Caco-2 (cell line): ENCODE measurements around the gene TRANK1. TPM values are rescaled to one million over a fixed set of nuclear protein-coding genes. Genes with fewer than 3 reads are reported as not detected.

Experiments
- BruUV-seq: library from RNA; stranded (reverse); fragments of 400-500 nt; replicated peaks from 2 replicates; lab custom pipeline; 2021; lab: Mats Ljungman, UMichigan
- CTCF ChIA-PET: fragments of 300-600 bp; sonication (Branson Sonifier 250); formaldehyde crosslinking; loops from one replicate; lab custom pipeline; 2022; ENCODE audit warnings: antibody characterized with exemption; lab: Charles Lee
- POLR2A ChIA-PET: fragments of 300-600 bp; sonication (Branson Sonifier 250); formaldehyde crosslinking; loops from one replicate; lab custom pipeline; 2022; ENCODE audit warnings: antibody characterized with exemption; lab: Charles Lee
- DNase-seq, 2 experiments: peaks; one replicate each; pipeline versions ENCODE4 v3.0.0 to v3.0.0-alpha.2; 2020 to 2022
- H3K27me3 ChIP-seq: replicated peaks from 2 replicates; pipeline ENCODE4 v1.6.0; 2011; ENCODE audit warnings: low read length; ENCODE audit not compliant: control insufficient read depth, insufficient read depth
- H3K36me3 ChIP-seq: 2 replicates; pipeline ENCODE4 v1.5.1; 2011; ENCODE audit warnings: low read length; ENCODE audit not compliant: control insufficient read depth, insufficient read depth
- H3K4me1 ChIP-seq: fragments of 250-450 bp; sonication (Bioruptor Pico); 2 replicates; pipeline ENCODE4 v1.5.1; 2020; ENCODE audit warnings: mild to moderate bottlenecking
- H3K4me3 ChIP-seq: 2 replicates; pipeline ENCODE4 v1.5.1; 2011; ENCODE audit warnings: low read depth, mild to moderate bottlenecking, control low read depth, low read length
- H3K9me3 ChIP-seq: fragments of 250-450 bp; sonication (Bioruptor Pico); 2 replicates; pipeline ENCODE4 v1.5.1; 2020; ENCODE audit warnings: mild to moderate bottlenecking, moderate library complexity
- H3K27ac Mint-ChIP-seq: one replicate; pipeline ENCODE4 v1.8.0; 2022; ENCODE audit warnings: mixed read lengths; ENCODE audit not compliant: unreplicated experiment
- H3K27me3 Mint-ChIP-seq: one replicate; pipeline ENCODE4 v1.8.0; 2022; ENCODE audit warnings: mixed read lengths; ENCODE audit not compliant: insufficient read depth, unreplicated experiment
- H3K36me3 Mint-ChIP-seq: one replicate; pipeline ENCODE4 v1.8.0; 2022; ENCODE audit warnings: mild to moderate bottlenecking, mixed read lengths; ENCODE audit not compliant: insufficient read depth, unreplicated experiment
- H3K4me1 Mint-ChIP-seq: one replicate; pipeline ENCODE4 v1.8.0; 2022; ENCODE audit warnings: low read depth, mixed read lengths; ENCODE audit not compliant: unreplicated experiment
- H3K4me3 Mint-ChIP-seq: one replicate; pipeline ENCODE4 v1.8.0; 2022; ENCODE audit warnings: mild to moderate bottlenecking, moderate library complexity, mixed read lengths; ENCODE audit not compliant: unreplicated experiment
- H3K9me3 Mint-ChIP-seq: one replicate; pipeline ENCODE4 v1.8.0; 2022; ENCODE audit warnings: mixed read lengths; ENCODE audit not compliant: unreplicated experiment
- intact Hi-C: fragments of 100-400 bp; cut with micrococcal nuclease; formaldehyde crosslinking; loops from one replicate; pipeline ENCODE4 v1.10.0; 2022; ENCODE audit not compliant: unreplicated experiment
- total RNA-seq: library from RNA; stranded (reverse); gene quantifications from 2 replicates; pipeline ENCODE4 v1.2.3, GENCODE V29; 2022
- TF ChIP-seq, protein P1 (sequence below), 2 experiments: fragments of 200-600 bp in 1 of 2; IDR thresholded peaks; 1 replicate in 1 of 2; 2 replicates in 1 of 2; pipeline versions ENCODE4 v1.5.1 to v1.8.0; 2011 to 2022; ENCODE audit warnings: antibody characterized with exemption in 1 of 2, control low read depth in 1 of 2, inconsistent platforms in 1 of 2, low read depth in 1 of 2, low read length in 1 of 2, mild to moderate bottlenecking in 1 of 2, moderate library complexity in 1 of 2; ENCODE audit not compliant: insufficient read depth in 1 of 2, severe bottlenecking in 1 of 2, unreplicated experiment in 1 of 2

The TRANK1 gene
- total RNA-seq, 1 experiment from 2014 or later = 4.3 TPM

DNA sequence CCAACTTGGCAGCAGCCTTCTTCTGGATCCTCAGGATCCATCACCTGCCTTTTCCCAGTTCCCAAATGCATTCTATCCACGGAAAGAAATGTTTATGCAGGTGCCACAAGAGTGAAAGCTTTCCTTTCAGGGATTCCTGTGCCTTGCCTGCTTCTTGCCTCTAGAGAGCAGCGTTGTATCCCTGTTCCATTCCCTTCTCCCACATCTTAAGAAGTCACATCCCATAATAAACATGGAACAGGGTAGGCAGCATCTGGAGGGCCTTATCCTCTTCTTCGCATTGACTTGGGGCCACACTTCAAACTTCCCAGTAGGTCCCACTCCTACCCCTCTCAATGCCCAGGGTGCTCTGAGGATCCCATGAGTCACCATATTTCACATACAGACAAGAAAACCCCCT lies 107.8 kb downstream of the TRANK1 start:
- Mint-ChIP-seq H3K36me3 (no peaks in the 10 kb centered on the region), H3K9me3 (peaks cover 10% of the 10 kb centered on the region), H3K4me3 (no peak overlapping the region), H3K4me1 (no peaks in the 10 kb centered on the region), H3K27ac (no peak overlapping the region), H3K27me3 (no peaks in the 10 kb centered on the region)
- intact Hi-C loops = loop anchor here (2.0 kb wide), 1 partner anchor 32 kb away; no protein-coding TSS in a partner anchor
- Histone ChIP-seq H3K36me3 (no peaks in the 10 kb centered on the region), H3K4me3 (no peak overlapping the region), H3K4me1 (no peaks in the 10 kb centered on the region), H3K9me3 (no peaks in the 10 kb centered on the region), H3K27me3 (no peaks in the 10 kb centered on the region)
- no TSS peak for BruUV-seq
- ChIA-PET POLR2A (no interaction called here), CTCF (no interaction called here)
- DNase-seq = no peak
- TF ChIP-seq, protein P1, sequence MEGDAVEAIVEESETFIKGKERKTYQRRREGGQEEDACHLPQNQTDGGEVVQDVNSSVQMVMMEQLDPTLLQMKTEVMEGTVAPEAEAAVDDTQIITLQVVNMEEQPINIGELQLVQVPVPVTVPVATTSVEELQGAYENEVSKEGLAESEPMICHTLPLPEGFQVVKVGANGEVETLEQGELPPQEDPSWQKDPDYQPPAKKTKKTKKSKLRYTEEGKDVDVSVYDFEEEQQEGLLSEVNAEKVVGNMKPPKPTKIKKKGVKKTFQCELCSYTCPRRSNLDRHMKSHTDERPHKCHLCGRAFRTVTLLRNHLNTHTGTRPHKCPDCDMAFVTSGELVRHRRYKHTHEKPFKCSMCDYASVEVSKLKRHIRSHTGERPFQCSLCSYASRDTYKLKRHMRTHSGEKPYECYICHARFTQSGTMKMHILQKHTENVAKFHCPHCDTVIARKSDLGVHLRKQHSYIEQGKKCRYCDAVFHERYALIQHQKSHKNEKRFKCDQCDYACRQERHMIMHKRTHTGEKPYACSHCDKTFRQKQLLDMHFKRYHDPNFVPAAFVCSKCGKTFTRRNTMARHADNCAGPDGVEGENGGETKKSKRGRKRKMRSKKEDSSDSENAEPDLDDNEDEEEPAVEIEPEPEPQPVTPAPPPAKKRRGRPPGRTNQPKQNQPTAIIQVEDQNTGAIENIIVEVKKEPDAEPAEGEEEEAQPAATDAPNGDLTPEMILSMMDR (IDR thresholded peaks at IDR 0.05; ENCODE audit: insufficient read depth in 1 of 2, low read depth in 1 of 2, low read length in 1 of 2, severe bottlenecking in 1 of 2, unreplicated experiment in 1 of 2) = no peak

DNA sequence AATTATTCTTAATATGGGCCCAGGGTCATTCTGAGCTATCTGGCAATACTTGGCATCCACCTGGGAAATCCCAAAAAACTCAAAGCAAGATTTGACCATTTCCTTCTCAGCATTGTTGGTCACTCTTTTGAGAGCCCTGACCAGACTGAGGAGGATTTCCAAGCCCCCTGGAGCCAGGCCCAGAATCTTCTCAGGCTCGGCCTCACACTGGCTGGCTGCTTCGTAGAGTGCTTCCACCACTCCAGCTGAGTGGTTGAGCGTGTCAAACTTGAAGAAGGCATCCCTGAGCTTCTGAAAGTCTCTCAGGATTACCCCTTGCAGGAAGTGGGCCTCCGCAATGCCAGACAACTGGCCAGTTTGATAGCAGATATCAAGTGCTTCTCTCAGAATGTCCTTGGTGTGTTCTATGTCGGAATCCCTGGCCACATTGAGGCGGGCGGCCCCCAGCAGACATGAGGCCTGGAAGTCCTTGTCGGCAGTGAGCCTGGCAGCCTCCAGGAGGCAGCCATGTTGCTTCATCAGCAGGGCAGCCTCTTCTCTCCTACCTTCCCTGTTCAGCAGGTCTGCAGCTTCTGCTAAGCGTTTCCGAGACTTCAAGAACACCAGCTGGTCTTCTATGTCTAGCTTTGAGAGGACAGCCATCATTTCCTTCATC lies 111.6 kb downstream of the TRANK1 start:
- no peak for DNase-seq
- Histone ChIP-seq H3K36me3 (no peaks in the 10 kb centered on the region), H3K4me1 (no peaks in the 10 kb centered on the region), H3K9me3 (no peaks in the 10 kb centered on the region), H3K4me3 (no peak overlapping the region), H3K27me3 (no peaks in the 10 kb centered on the region)
- intact Hi-C loops = no loop called here
- no peak overlapping the region for H3K27ac Mint-ChIP-seq
- TF ChIP-seq, protein P1 (IDR thresholded peaks at IDR 0.05; ENCODE audit: insufficient read depth in 1 of 2, low read depth in 1 of 2, low read length in 1 of 2, severe bottlenecking in 1 of 2, unreplicated experiment in 1 of 2) = no peak
- H3K27me3 Mint-ChIP-seq = no peaks in the 10 kb centered on the region
- H3K36me3 Mint-ChIP-seq = no peaks in the 10 kb centered on the region
- no TSS peak for BruUV-seq
- H3K4me1 Mint-ChIP-seq = no peaks in the 10 kb centered on the region
- CTCF ChIA-PET = interaction anchor here (0.5 kb wide), 1 partner anchor 145 kb away, joined by 3 read pairs; no protein-coding TSS in a partner anchor
- no peaks in the 10 kb centered on the region for H3K9me3 Mint-ChIP-seq
- POLR2A ChIA-PET = no interaction called here
- no peak overlapping the region for H3K4me3 Mint-ChIP-seq

DNA sequence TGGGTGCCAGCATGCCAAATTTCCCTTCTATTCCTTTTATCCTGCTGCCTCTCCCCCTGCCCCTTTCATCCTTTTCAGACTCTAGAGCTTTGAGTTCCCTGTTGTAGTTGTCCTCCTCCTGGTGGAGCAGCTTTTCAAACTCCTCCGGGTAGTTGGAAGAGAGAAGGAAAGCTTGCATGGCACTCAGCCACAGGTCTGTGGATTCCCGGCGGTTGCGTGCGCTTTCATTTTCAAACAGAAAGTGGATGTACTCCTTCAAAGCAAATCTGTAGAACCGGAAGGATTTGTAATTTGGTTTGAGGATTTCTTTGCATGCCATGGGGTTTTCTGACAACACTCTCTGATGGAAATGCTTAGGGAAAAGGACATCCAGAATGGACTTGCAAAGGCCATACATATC lies 112.4 kb downstream of the TRANK1 start:
- DNase-seq = no peak
- no peaks in the 10 kb centered on the region for H3K27me3 Mint-ChIP-seq
- no TSS peak for BruUV-seq
- TF ChIP-seq, protein P1 (IDR thresholded peaks at IDR 0.05; ENCODE audit: insufficient read depth in 1 of 2, low read depth in 1 of 2, low read length in 1 of 2, severe bottlenecking in 1 of 2, unreplicated experiment in 1 of 2) = no peak
- H3K36me3 ChIP-seq = no peaks in the 10 kb centered on the region
- H3K4me1 ChIP-seq = no peaks in the 10 kb centered on the region
- H3K9me3 ChIP-seq = no peaks in the 10 kb centered on the region
- H3K9me3 Mint-ChIP-seq = no peaks in the 10 kb centered on the region
- POLR2A ChIA-PET = no interaction called here
- H3K36me3 Mint-ChIP-seq = no peaks in the 10 kb centered on the region
- H3K4me3 Mint-ChIP-seq = no peak overlapping the region
- intact Hi-C loops = no loop called here
- no peak overlapping the region for H3K4me3 ChIP-seq
- CTCF ChIA-PET = interaction anchor here (0.5 kb wide), 1 partner anchor 146 kb away, joined by 3 read pairs; no protein-coding TSS in a partner anchor
- no peak overlapping the region for H3K27ac Mint-ChIP-seq
- no peaks in the 10 kb centered on the region for H3K4me1 Mint-ChIP-seq
- no peaks in the 10 kb centered on the region for H3K27me3 ChIP-seq
